T-helper 17 cell (primary cell): Measurements from ENCODE around the gene PRKAR1B. TPM values are rescaled to one million over a fixed set of nuclear protein-coding genes. Genes with fewer than 3 reads are reported as not detected.

Experiments
- ATAC-seq: fragments of 150-1000 bp; cut with Tn5 transposase; 2 replicates; pipeline ENCODE4 v1.10.0; 2021; ENCODE audit warnings: mild to moderate bottlenecking, moderate library complexity
- DNase-seq, 3 donors: peaks; one replicate each; pipeline versions ENCODE4 v3.0.0 to v3.0.0-alpha.2; 2020 to 2021
- H3K9me3 ChIP-seq: one replicate; pipeline ENCODE4 v1.7.0; 2013; ENCODE audit warnings: low read length, mild to moderate bottlenecking; ENCODE audit not compliant: control insufficient read depth, poor library complexity, severe bottlenecking
- H3K27ac Mint-ChIP-seq: one replicate; pipeline ENCODE4 v1.8.0; 2022; ENCODE audit warnings: mild to moderate bottlenecking, moderate library complexity, mixed read lengths
- H3K27me3 Mint-ChIP-seq: one replicate; pipeline ENCODE4 v1.8.0; 2022; ENCODE audit warnings: mixed read lengths
- H3K36me3 Mint-ChIP-seq: one replicate; pipeline ENCODE4 v1.8.0; 2022; ENCODE audit warnings: low read depth, mixed read lengths
- H3K4me1 Mint-ChIP-seq: one replicate; pipeline ENCODE4 v1.8.0; 2022; ENCODE audit warnings: mild to moderate bottlenecking, mixed read lengths
- H3K4me3 Mint-ChIP-seq: one replicate; pipeline ENCODE4 v1.8.0; 2022; ENCODE audit warnings: mild to moderate bottlenecking, moderate library complexity, mixed read lengths
- total RNA-seq, 4 donors: library from RNA in 2 of 4; stranded (reverse) in 2 of 4; gene quantifications; one replicate each; pipeline ENCODE4 v1.2.3 and lab custom pipeline; 2022 to 2026

The PRKAR1B gene
- total RNA-seq, 2 donors from 2014 or later: 10.0 to 22.1 TPM

DNA sequence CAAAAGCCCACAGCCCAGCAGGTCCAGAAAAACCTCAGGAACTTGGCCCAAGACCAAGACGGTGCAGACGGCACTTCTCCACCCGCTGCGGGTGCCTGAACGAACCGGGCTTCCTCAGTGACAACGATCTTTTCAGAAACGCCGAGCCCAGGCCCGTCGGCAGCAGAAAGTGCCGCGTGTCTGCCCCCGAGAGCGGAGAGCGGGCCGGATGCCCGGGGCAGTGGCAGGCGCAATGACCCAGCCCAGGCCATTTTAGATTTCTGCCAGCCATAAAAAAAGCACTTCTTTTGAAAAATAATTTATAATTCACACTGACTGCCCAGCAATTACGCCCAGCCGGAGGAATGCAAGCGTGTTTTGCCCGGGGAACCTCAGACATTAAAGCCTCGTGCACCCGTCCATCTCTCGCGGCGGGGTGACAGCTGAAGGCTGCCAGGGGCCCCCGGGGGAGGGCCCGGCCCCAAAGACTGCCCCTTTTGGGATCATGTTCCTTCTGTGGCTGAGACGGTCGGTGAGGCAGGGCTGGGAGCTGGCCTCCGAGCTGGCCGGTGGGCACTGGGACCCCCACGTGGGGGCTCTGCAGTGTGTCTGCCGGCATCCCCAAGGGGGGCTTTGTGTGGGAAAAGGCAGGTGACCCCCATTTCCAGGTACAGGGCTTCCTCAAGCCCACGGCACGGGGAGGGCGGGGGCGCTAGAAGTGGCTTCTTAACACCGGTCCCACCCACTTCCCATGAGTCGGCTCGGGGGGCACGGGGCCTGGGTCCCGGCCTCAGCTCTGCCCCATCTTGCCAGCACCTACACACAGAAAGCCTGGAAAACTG lies 136.1 kb downstream of the PRKAR1B start:
- DNase-seq: peak in 1 of 3 donors; percentile 4
- Mint-ChIP-seq H3K27me3 (no peaks in the 10 kb centered on the region), H3K4me1 (peaks cover 6% of the 10 kb centered on the region), H3K36me3 (peaks cover 6% of the 10 kb centered on the region), H3K27ac (no peak overlapping the region), H3K4me3 (no peak overlapping the region)
- H3K9me3 ChIP-seq: no peaks in the 10 kb centered on the region
- ATAC-seq: no peak

GRCh38 chr7:589781-590575 lies 137.1 kb downstream of the PRKAR1B start:
- Mint-ChIP-seq H3K4me1 (peaks cover 8% of the 10 kb centered on the region), H3K36me3 (peaks cover 6% of the 10 kb centered on the region), H3K27ac (no peak overlapping the region), H3K4me3 (peak overlapping the region; percentile 25), H3K27me3 (no peaks in the 10 kb centered on the region)
- ATAC-seq (no peak), DNase-seq (no peak)
- no peaks in the 10 kb centered on the region for H3K9me3 ChIP-seq

DNA sequence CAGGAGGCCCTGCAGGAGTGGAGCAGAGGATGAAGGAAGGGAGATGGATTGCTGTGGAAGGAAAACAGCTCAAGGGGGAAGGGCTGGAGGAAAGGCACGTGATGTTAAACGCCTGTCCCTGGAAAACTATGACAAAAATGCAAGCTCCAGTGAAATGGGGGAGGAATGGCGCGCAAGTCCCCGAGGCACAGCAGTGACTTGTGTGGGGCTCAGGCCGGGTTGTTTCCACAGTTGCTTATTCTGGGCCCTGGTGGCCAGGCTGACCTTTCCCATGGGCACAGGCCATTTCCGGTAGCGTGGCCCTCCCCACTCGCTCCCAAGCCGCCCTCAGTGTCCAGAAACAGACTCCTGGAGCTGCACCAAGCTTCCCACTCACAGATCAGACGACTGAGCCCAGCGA lies 139.3 kb downstream of the PRKAR1B start:
- peaks cover 18% of the 10 kb centered on the region for H3K4me1 Mint-ChIP-seq
- no peaks in the 10 kb centered on the region for H3K27me3 Mint-ChIP-seq
- no peak overlapping the region for H3K27ac Mint-ChIP-seq
- no peak overlapping the region for H3K4me3 Mint-ChIP-seq
- peaks cover 10% of the 10 kb centered on the region for H3K36me3 Mint-ChIP-seq
- ATAC-seq (no peak), DNase-seq (no peak)
- no peaks in the 10 kb centered on the region for H3K9me3 ChIP-seq

DNA sequence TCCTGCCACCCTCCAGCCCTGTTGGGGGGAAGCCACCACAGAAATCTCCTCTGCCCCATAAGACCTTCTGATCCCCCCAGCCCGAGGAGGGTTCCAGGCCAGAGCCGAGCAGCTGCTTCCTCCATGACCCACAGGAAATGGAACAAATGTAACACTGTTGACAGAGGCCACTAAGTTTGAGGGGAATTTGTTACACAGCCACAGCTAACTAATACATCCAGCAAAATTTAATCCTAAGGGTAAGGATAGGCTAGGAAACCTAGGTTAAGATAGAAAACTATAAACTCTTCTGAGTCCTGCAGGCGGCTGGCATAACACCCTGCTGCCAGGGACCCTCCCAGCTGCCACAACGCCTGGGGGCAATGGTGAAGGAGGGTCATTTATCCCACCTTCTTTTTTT lies 140.6 kb downstream of the PRKAR1B start:
- Mint-ChIP-seq H3K4me3 (no peak overlapping the region), H3K36me3 (peaks cover 10% of the 10 kb centered on the region), H3K4me1 (peaks cover 17% of the 10 kb centered on the region), H3K27ac (no peak overlapping the region), H3K27me3 (no peaks in the 10 kb centered on the region)
- no peak for DNase-seq
- H3K9me3 ChIP-seq: no peaks in the 10 kb centered on the region
- ATAC-seq: no peak

DNA sequence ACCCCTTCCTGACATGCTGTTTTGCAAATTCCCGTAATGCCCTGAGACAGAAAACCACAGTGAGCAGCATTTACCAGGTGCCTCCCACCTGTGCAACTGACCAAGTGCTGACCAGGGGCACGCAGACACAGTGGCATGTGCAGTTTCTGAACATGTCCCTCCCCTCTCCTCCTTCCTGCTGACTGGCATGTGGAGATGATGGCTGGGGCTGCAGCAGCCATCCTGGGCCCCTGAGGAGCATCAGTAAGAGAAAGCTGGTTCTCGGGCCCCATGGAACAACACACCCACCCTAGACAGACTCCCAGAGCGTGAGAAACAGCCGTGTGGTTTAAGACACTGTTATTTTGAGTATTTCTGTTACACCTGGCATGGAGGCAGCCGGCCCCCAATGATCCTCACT lies 141.2 kb downstream of the PRKAR1B start:
- peak overlapping the region; percentile 99 for H3K27ac Mint-ChIP-seq
- DNase-seq (no peak), ATAC-seq (no peak)
- H3K36me3 Mint-ChIP-seq: peaks cover 10% of the 10 kb centered on the region
- H3K4me3 Mint-ChIP-seq: no peak overlapping the region
- H3K27me3 Mint-ChIP-seq: no peaks in the 10 kb centered on the region
- peaks cover 15% of the 10 kb centered on the region for H3K4me1 Mint-ChIP-seq
- H3K9me3 ChIP-seq: no peaks in the 10 kb centered on the region

DNA sequence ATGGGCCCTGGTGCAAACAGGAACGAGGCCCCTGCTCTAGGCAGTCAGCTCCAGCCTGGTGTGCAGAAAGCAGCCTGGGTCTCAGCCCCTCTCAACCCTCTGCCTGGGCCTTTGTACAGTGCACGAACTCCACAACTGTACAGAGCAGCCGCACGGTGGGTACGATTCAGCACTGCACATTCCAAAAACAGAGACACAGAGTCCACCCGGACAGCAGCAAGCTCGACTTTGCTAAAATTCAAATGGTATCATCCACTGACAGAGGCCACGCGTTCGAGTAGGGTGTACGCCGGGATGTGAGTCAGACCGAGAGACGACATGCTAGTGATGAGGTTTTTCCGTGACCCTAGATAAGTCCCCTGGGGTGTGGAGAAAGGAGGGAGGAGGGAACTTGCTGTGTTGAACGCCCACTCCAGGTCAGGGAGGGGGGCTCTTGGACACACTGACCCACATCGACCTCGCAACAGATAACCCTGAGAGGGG lies 141.8 kb downstream of the PRKAR1B start:
- H3K4me3 Mint-ChIP-seq: peak overlapping the region; percentile 8
- DNase-seq: peak in 1 of 3 donors; percentile 29
- H3K4me1 Mint-ChIP-seq: peaks cover 15% of the 10 kb centered on the region
- ATAC-seq: no peak
- no peaks in the 10 kb centered on the region for H3K9me3 ChIP-seq
- no peaks in the 10 kb centered on the region for H3K27me3 Mint-ChIP-seq
- H3K36me3 Mint-ChIP-seq: peaks cover 10% of the 10 kb centered on the region
- peak overlapping the region; percentile 99 for H3K27ac Mint-ChIP-seq

GRCh38 chr7:584820-585219 lies 142.3 kb downstream of the PRKAR1B start:
- Mint-ChIP-seq H3K36me3 (peaks cover 10% of the 10 kb centered on the region), H3K4me3 (peak overlapping the region; percentile 90), H3K27ac (peak overlapping the region; percentile 99), H3K4me1 (peaks cover 15% of the 10 kb centered on the region), H3K27me3 (no peaks in the 10 kb centered on the region)
- no peak for DNase-seq
- no peaks in the 10 kb centered on the region for H3K9me3 ChIP-seq
- no peak for ATAC-seq

DNA sequence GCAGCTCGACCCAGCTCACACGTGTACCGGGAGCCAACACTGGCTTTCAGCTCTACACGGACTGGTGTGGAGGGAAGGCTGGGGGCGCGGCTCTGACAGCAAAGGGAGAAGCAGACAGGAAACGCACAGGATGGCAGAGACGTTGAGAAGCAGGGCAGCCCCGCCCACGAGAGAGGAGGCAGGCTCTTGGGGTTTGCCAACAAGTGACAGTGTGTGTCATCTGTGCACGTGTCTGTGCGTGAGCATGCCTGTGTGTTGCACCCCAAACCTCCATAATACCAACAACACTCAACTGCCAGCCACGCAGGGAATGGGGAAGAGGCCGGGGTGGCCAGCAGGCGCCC lies 143.0 kb downstream of the PRKAR1B start:
- peak overlapping the region; percentile 99 for H3K27ac Mint-ChIP-seq
- no peaks in the 10 kb centered on the region for H3K9me3 ChIP-seq
- peaks cover 10% of the 10 kb centered on the region for H3K36me3 Mint-ChIP-seq
- ATAC-seq: peak; percentile 96
- H3K4me3 Mint-ChIP-seq: peak overlapping the region; percentile 90
- DNase-seq: peak; percentile 80 to 87 (median 81)
- peaks cover 15% of the 10 kb centered on the region for H3K4me1 Mint-ChIP-seq
- H3K27me3 Mint-ChIP-seq: no peaks in the 10 kb centered on the region

DNA sequence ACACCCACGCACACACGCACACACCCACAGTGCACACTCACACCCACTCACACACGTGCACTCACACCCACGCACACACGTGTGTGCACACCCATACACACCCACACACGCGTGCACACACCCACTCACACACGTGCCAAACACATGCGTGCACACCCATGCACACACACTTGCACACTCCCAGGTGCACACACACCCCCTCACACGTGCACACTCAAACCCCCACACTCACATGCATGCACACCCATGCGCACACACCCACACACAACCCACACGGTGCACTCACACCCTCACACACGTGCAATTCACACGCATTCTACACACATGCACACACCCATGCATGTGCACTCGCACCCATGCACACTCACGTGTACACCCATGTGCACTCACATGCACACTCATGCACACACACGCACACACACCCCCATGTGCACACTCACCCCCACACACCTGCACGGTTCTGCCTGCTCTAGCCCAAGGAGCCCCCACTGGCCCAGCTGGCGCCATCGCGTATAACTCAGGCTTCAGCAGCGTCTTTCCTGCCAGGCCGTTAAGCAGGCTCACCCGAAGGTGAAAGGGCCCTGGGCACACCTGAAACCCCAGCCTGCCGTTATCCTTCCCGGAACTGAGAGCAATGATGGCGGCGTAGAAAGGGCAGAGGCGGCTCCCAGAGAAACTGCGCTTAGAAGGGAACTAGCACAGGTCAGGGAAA lies 143.5 kb downstream of the PRKAR1B start:
- H3K36me3 Mint-ChIP-seq: peaks cover 8% of the 10 kb centered on the region
- no peaks in the 10 kb centered on the region for H3K9me3 ChIP-seq
- no peak for DNase-seq
- peak overlapping the region; percentile 90 for H3K4me3 Mint-ChIP-seq
- H3K27ac Mint-ChIP-seq: peak overlapping the region; percentile 99
- no peaks in the 10 kb centered on the region for H3K27me3 Mint-ChIP-seq
- ATAC-seq: peak; percentile 44
- peaks cover 15% of the 10 kb centered on the region for H3K4me1 Mint-ChIP-seq

DNA sequence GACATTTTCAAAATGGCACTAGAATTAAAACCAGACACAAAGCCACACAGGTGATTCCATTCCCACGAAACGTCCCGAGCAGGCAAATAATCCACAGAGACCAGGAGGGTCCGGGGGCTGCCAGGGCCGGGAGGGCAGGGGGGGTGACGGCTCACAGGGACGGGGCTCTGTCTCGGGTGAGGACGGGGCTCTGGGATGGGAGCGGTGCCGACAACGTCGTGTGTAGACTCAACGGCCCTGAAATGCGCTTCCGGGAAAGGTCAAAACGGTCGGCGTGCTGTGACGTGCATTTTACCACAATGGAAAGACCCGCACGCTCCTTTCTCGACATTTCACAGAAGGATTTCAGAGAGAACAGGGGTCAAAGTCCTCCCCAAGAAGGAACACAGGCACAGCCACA lies 144.2 kb downstream of the PRKAR1B start:
- no peak for DNase-seq
- Mint-ChIP-seq H3K4me1 (peaks cover 15% of the 10 kb centered on the region), H3K27ac (peak overlapping the region; percentile 99), H3K4me3 (peak overlapping the region; percentile 90), H3K36me3 (peaks cover 4% of the 10 kb centered on the region), H3K27me3 (no peaks in the 10 kb centered on the region)
- no peaks in the 10 kb centered on the region for H3K9me3 ChIP-seq
- peak; percentile 7 for ATAC-seq

DNA sequence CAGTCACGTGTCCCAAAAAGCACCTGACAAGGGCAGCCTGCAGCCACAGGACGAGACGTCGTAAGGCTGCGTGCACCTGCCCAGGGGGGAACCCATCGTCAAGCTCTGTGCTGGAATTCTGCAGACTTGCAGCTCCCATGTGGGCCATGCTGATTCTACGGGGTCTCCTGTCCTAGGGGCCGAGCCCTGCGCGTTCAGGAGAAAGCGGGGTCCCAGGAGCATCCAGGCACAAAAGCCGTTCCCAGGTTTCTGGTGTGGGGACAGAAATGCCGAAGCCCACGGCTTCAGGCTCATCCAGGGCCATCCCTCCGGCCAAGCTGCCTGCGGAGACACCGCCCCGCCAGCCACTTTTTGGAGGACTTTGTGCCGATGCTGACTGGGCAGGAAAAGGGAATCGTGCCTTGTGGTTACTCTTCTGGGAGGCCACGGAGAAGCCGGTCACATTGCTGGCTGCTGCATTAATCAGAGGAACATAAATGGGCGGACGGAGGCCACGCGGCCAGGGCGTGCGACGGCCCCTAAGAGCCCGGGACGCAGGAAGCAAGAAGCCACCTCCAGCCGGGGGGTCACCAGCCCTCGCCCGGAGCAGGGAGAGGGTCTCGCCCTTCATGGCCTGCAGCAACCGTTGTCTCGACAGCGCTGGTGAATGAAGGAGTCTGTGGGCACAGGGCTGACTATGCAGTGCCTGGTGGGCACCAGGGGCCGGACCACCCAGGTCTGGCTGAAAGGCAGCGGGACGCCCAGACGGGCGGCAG lies 144.8 kb downstream of the PRKAR1B start:
- no peaks in the 10 kb centered on the region for H3K9me3 ChIP-seq
- Mint-ChIP-seq H3K4me1 (peaks cover 15% of the 10 kb centered on the region), H3K27me3 (no peaks in the 10 kb centered on the region), H3K27ac (peak overlapping the region; percentile 99), H3K36me3 (peaks cover 4% of the 10 kb centered on the region), H3K4me3 (peak overlapping the region; percentile 39)
- ATAC-seq (no peak), DNase-seq (no peak)

GRCh38 chr7:578386-578785 lies 148.7 kb downstream of the PRKAR1B start:
- Mint-ChIP-seq H3K36me3 (peaks cover 3% of the 10 kb centered on the region), H3K4me3 (no peak overlapping the region), H3K27me3 (no peaks in the 10 kb centered on the region), H3K4me1 (peaks cover 3% of the 10 kb centered on the region), H3K27ac (no peak overlapping the region)
- DNase-seq (no peak), ATAC-seq (no peak)
- H3K9me3 ChIP-seq: no peaks in the 10 kb centered on the region
